ENCODE data around the gene KIAA0513. TPM values are rescaled to one million over a fixed set of nuclear protein-coding genes. Genes with fewer than 3 reads are reported as not detected.

Gene KIAA0513
- total RNA-seq, 1 donor from 2014 or later: 12.9 TPM

DNA sequence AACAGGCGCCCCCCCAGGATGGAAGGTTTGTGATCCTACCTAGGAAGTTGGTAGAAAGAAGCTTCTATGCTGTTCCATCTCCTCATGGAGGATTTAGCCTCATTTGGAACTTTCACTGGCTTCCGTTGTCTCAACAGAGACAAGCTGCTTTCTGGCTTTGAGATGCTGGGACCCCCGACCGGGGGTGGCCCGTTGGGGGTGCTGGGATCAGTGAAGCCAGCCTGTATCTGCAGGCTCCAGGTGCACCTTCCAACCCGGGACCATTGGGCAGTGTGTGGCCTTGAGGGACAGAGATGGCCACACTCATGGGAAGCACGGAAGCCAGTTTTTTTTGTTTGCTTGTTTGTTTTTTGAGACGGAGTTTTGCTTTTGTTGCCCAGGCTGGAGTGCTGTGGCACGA lies 69.3 kb downstream of the KIAA0513 start:
- H3K36me3 Mint-ChIP-seq: no peaks in the 10 kb centered on the region
- H3K27ac Mint-ChIP-seq: no peak overlapping the region
- H3K9me3 Mint-ChIP-seq: no peaks in the 10 kb centered on the region
- H3K27me3 Mint-ChIP-seq: peaks cover 3% of the 10 kb centered on the region
- DNase-seq (ENCODE audit: extremely low spot score, unreplicated experiment): no peak
- no peaks in the 10 kb centered on the region for H3K4me1 Mint-ChIP-seq (ENCODE audit: unreplicated experiment)
- TF ChIP-seq CTCF (conservative IDR thresholded peaks at IDR 0.05): no peak
- H3K4me3 Mint-ChIP-seq: no peak overlapping the region

DNA sequence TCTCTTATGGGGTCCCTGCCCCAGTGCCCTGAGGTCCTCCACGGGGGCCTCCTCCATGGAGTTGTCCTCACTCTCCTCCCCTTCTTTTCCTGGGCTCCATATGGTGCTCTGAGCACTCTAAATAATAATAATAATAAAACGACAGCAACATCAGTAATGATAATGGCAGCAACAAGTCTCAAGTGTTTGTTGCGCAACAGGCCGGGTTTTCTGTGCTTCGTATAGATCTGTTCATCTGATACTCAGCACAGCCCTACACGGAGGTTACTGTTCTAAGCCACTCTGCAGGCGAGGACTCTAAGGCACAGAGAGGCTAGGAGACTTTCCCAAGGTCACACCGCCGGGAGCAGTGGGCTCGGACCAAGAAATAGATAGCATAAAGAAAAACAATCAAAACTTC lies 71.0 kb downstream of the KIAA0513 start:
- H3K9me3 Mint-ChIP-seq: no peaks in the 10 kb centered on the region
- no peak overlapping the region for H3K27ac Mint-ChIP-seq
- H3K4me1 Mint-ChIP-seq (ENCODE audit: unreplicated experiment): peaks cover 4% of the 10 kb centered on the region
- TF ChIP-seq CTCF (conservative IDR thresholded peaks at IDR 0.05): no peak
- peaks cover 3% of the 10 kb centered on the region for H3K27me3 Mint-ChIP-seq
- H3K36me3 Mint-ChIP-seq: no peaks in the 10 kb centered on the region
- no peak for DNase-seq (ENCODE audit: extremely low spot score, unreplicated experiment)
- no peak overlapping the region for H3K4me3 Mint-ChIP-seq

DNA sequence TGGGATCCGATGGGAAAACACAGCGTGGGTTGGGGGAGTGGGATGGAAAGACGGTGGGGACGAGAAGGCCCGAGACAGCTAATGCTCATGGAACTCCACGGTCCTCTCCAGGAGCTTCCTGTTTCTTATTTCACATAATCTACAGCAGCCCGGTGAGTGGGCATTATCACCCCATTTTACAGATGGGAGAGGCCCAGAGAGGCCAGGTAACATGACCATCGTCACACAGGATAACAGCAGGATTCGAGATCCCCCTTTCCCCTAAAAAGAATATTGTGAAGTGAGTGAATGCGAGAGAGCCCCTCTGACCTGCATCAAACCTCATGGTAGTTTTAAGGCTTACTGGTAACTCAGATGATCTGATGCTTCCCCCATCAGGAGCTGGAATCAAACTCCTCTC lies 72.7 kb downstream of the KIAA0513 start:
- no peak for TF ChIP-seq CTCF (conservative IDR thresholded peaks at IDR 0.05)
- no peak for DNase-seq (ENCODE audit: extremely low spot score, unreplicated experiment)
- Mint-ChIP-seq H3K4me3 (no peak overlapping the region), H3K4me1 (ENCODE audit: unreplicated experiment) (peaks cover 4% of the 10 kb centered on the region), H3K9me3 (no peaks in the 10 kb centered on the region), H3K27ac (no peak overlapping the region), H3K27me3 (peaks cover 3% of the 10 kb centered on the region), H3K36me3 (no peaks in the 10 kb centered on the region)

DNA sequence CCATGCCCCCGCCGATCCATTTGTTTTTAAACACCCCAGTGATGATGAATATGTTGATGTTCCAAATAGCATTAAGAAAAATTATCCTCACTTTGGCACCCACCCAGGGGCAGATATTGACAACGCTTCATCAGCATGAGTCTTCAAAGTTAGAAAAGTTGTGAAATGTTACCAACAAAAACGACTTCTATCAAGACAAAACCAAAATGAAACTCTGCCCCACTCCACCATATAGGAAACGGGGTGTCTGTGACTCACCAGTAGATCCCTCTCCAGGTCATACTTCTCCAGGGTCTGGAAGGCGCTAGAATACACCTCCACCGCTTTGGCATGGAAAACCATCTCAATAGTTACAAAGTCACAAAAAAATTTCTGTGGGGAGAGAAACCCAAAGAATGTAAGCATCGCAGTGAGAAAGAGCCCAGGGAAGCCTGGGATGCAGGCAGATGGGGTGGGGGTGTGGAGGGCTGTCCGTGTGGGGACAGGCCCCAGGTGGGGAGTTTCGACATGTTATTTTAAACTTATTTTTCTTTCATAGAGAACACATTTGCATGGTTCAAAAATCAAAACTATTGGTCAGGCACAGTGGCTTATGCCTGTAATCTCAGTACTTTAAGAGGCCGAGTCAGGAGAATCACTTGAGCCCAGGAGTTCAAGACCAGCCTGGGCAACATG lies 74.5 kb downstream of the KIAA0513 start:
- no peak for DNase-seq (ENCODE audit: extremely low spot score, unreplicated experiment)
- Mint-ChIP-seq H3K9me3 (no peaks in the 10 kb centered on the region), H3K4me1 (ENCODE audit: unreplicated experiment) (peaks cover 4% of the 10 kb centered on the region), H3K36me3 (no peaks in the 10 kb centered on the region), H3K27me3 (peaks cover 3% of the 10 kb centered on the region), H3K27ac (no peak overlapping the region), H3K4me3 (no peak overlapping the region)
- no peak for TF ChIP-seq CTCF (conservative IDR thresholded peaks at IDR 0.05)

GRCh38 chr16:85103114-85104079 lies 75.8 kb downstream of the KIAA0513 start:
- H3K4me1 Mint-ChIP-seq (ENCODE audit: unreplicated experiment): peaks cover 4% of the 10 kb centered on the region
- H3K27me3 Mint-ChIP-seq: peaks cover 3% of the 10 kb centered on the region
- DNase-seq (ENCODE audit: extremely low spot score, unreplicated experiment): no peak
- no peak for TF ChIP-seq CTCF (conservative IDR thresholded peaks at IDR 0.05)
- H3K9me3 Mint-ChIP-seq: no peaks in the 10 kb centered on the region
- H3K4me3 Mint-ChIP-seq: no peak overlapping the region
- no peak overlapping the region for H3K27ac Mint-ChIP-seq
- no peaks in the 10 kb centered on the region for H3K36me3 Mint-ChIP-seq
